B cell (primary cell): ENCODE measurements around the gene LMLN. TPM values are rescaled to one million over a fixed set of nuclear protein-coding genes. Genes with fewer than 3 reads are reported as not detected.

Source experiments
- ATAC-seq: fragments of 200-7000 bp; cut with Tn5 transposase; one replicate; pipeline ENCODE4 v1.10.0; 2021; ENCODE audit warnings: low read depth, mild to moderate bottlenecking, moderate number of reproducible peaks, moderate library complexity
- CTCF ChIA-PET: fragments of 350-600 bp; sonication (Branson Sonifier 250); formaldehyde crosslinking; loops from one replicate; lab custom pipeline; 2021; ENCODE audit warnings: antibody characterized with exemption, inconsistent platforms; lab: Charles Lee
- POLR2A ChIA-PET: fragments of 350-600 bp; sonication (Branson Sonifier 250); formaldehyde crosslinking; loops from one replicate; lab custom pipeline; 2021; ENCODE audit warnings: antibody characterized with exemption; lab: Charles Lee
- DNase-seq: peaks from one replicate; pipeline ENCODE4 v3.0.0; 2013
- H2AFZ ChIP-seq: 2 replicates; pipeline ENCODE4 v1.6.1; 2012; ENCODE audit warnings: mild to moderate bottlenecking, low read depth, low read length; ENCODE audit not compliant: insufficient read depth, poor library complexity, severe bottlenecking
- H3K27ac ChIP-seq, 2 donors: 1 replicate in 1 of 2; 2 replicates in 1 of 2; pipeline ENCODE4 v1.5.1; 2012 to 2013; ENCODE audit warnings: low read length in 2 of 2, mild to moderate bottlenecking in 2 of 2, moderate library complexity in 1 of 2
- H3K27me3 ChIP-seq, 4 experiments: fragments of 200-600 bp in 1 of 4; sonication (generic) in 1 of 4; replicated peaks in 1 of 4; 1 replicate in 2 of 4; 2 replicates in 2 of 4; pipeline versions ENCODE4 v1.6.1 to v1.7.0; 2013 to 2016; ENCODE audit warnings: low read length in 3 of 4, mild to moderate bottlenecking in 2 of 4, mixed read lengths in 1 of 4, moderate library complexity in 1 of 4; ENCODE audit not compliant: insufficient read depth in 4 of 4, control insufficient read depth in 3 of 4; ENCODE audit errors: control extremely low read depth in 1 of 4
- H3K36me3 ChIP-seq, 2 experiments: replicated peaks in 1 of 2; 1 replicate in 1 of 2; 2 replicates in 1 of 2; pipeline versions ENCODE4 v1.6.1 to v1.7.1; 2013; ENCODE audit warnings: low read length in 1 of 2; ENCODE audit not compliant: insufficient read depth in 2 of 2, control insufficient read depth in 1 of 2; ENCODE audit errors: control extremely low read depth in 1 of 2, extremely low read depth in 1 of 2
- H3K4me1 ChIP-seq, 2 donors: fragments of 200-600 bp in 1 of 2; sonication (generic) in 1 of 2; 1 replicate in 1 of 2; 2 replicates in 1 of 2; pipeline versions ENCODE4 v1.5.1 to v1.6.1; 2013 to 2017; ENCODE audit warnings: low read length in 2 of 2; ENCODE audit not compliant: control insufficient read depth in 2 of 2, insufficient read depth in 2 of 2
- H3K4me2 ChIP-seq: replicated peaks from 2 replicates; pipeline ENCODE3; 2012; ENCODE audit warnings: mild to moderate bottlenecking, low read depth, low read length; ENCODE audit not compliant: poor library complexity, severe bottlenecking
- H3K4me3 ChIP-seq, 5 experiments: fragments of 200-600 bp in 1 of 5; sonication (generic) in 1 of 5; 1 replicate in 3 of 5; 2 replicates in 2 of 5; pipeline versions ENCODE4 v1.5.1 to v1.7.0; 2011 to 2016; ENCODE audit warnings: low read length in 4 of 5, mild to moderate bottlenecking in 4 of 5, low read depth in 2 of 5, control low read depth in 1 of 5, moderate library complexity in 1 of 5; ENCODE audit not compliant: insufficient read depth in 1 of 5; ENCODE audit errors: control extremely low read depth in 1 of 5, extremely low read depth in 1 of 5
- H3K79me2 ChIP-seq: fragments of 200-600 bp; sonication (generic); one replicate; pipeline ENCODE4 v1.6.0; 2016; ENCODE audit warnings: low read length; ENCODE audit not compliant: control insufficient read depth, insufficient read depth
- H3K9ac ChIP-seq: fragments of 200-600 bp; sonication (generic); 2 replicates; pipeline ENCODE4 v1.6.1; 2017; ENCODE audit warnings: mild to moderate bottlenecking, low read length, moderate library complexity
- H3K9me3 ChIP-seq, 3 donors: one replicate each; pipeline versions ENCODE4 v1.6.1 to v1.7.1; 2013; ENCODE audit warnings: low read length in 2 of 3; ENCODE audit not compliant: control insufficient read depth in 2 of 3, insufficient read depth in 1 of 3; ENCODE audit errors: control extremely low read depth in 1 of 3
- H4K20me1 ChIP-seq: 2 replicates; pipeline ENCODE4 v1.6.0; 2012; ENCODE audit warnings: mild to moderate bottlenecking, low read length; ENCODE audit not compliant: insufficient read depth, control insufficient read depth, poor library complexity, severe bottlenecking
- H3K27ac Mint-ChIP-seq: one replicate; pipeline ENCODE4 v1.8.0; 2021; ENCODE audit warnings: mixed read lengths
- H3K27me3 Mint-ChIP-seq: one replicate; pipeline ENCODE4 v1.8.0; 2021; ENCODE audit warnings: mixed read lengths
- H3K4me1 Mint-ChIP-seq: one replicate; pipeline ENCODE4 v1.8.0; 2021; ENCODE audit warnings: mixed read lengths
- H3K4me3 Mint-ChIP-seq: one replicate; pipeline ENCODE4 v1.8.0; 2021; ENCODE audit warnings: mixed read lengths
- H3K9me3 Mint-ChIP-seq: one replicate; pipeline ENCODE4 v1.8.0; 2022; ENCODE audit warnings: mixed read lengths; ENCODE audit not compliant: insufficient read depth
- EZH2 ChIP-seq: IDR thresholded peaks from 2 replicates; pipeline ENCODE4 v1.6.1; 2012; ENCODE audit warnings: borderline replicate concordance, low read depth, mild to moderate bottlenecking, moderate library complexity, low read length; ENCODE audit not compliant: insufficient read depth, poor library complexity, severe bottlenecking
- WGBS: methylation state at CpG from one replicate; pipeline ENCODE4 v1.1.5; 2013; ENCODE audit warnings: missing lambda C conversion rate; ENCODE audit not compliant: insufficient coverage; 5-methylcytosine and 5-hydroxymethylcytosine counted together
- intact Hi-C: fragments of 100-400 bp; cut with micrococcal nuclease; formaldehyde crosslinking; loops from one replicate; pipeline ENCODE4 v1.10.0; 2022
- polyA plus RNA-seq: library from polyadenylated mRNA; depleted of rRNA; stranded (reverse); fragments of >200 nt; gene quantifications from 2 replicates; pipeline ENCODE4 v1.2.3, GENCODE V29; 2012
- total RNA-seq, 2 donors: library from RNA; stranded (reverse); fragments of 120-200 nt in 1 of 2; gene quantifications; 1 replicate in 1 of 2; 2 replicates in 1 of 2; pipeline versions ENCODE4 v1.2.3 to v1.2.4, GENCODE V29; 2013 to 2022
- TF ChIP-seq, protein P1 (sequence below): fragments of 200-600 bp; IDR thresholded peaks from one replicate; pipeline ENCODE4 v1.8.0; 2022; ENCODE audit warnings: antibody characterized with exemption, mild to moderate bottlenecking

The LMLN gene
- total and polyA plus RNA-seq, 2 donors (not counting 1 experiment from before 2014, with no cell fraction given): 1.4 to 6.7 TPM

DNA sequence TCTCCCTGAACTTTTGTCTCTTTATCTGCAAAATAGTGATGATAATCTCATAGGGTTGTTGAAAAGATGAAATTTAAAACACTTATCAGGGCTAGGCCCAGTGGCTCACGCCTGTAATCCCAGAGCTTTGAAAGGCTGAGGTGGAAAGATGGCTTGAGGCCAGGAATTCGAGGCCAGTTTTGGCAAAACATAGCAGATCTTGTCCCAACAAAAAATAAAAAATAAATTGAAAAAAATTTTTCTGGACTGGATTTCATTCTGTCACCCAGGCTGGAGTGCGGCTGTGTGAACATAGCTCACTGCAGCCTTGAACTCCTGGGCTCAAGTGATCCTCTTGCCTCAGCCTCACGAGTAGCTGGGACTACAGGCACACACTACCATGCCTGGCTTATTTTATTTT, 29.6 kb downstream of the LMLN start:
- H3K36me3 ChIP-seq: no peaks in the 10 kb centered on the region
- H3K9me3 ChIP-seq: no peaks in the 10 kb centered on the region
- H3K4me1 Mint-ChIP-seq: no peaks in the 10 kb centered on the region
- no peaks in the 10 kb centered on the region for H3K79me2 ChIP-seq
- no peak overlapping the region for H3K27ac ChIP-seq
- ChIA-PET POLR2A (no interaction called here), CTCF (no interaction called here)
- WGBS: 100% methylated on average over 1 of the region's 4 CpGs
- H3K4me2 ChIP-seq: no peak overlapping the region
- no peak overlapping the region for H3K9ac ChIP-seq
- H3K27ac Mint-ChIP-seq: no peak overlapping the region
- no peak overlapping the region for H3K4me3 ChIP-seq
- H3K4me3 Mint-ChIP-seq: no peak overlapping the region
- H3K27me3 ChIP-seq: no peaks in the 10 kb centered on the region
- intact Hi-C loops: no loop called here
- no peaks in the 10 kb centered on the region for H4K20me1 ChIP-seq
- no peaks in the 10 kb centered on the region for H3K9me3 Mint-ChIP-seq
- no peak overlapping the region for H2AFZ ChIP-seq
- DNase-seq: no peak
- no peaks in the 10 kb centered on the region for H3K27me3 Mint-ChIP-seq
- no peak for ATAC-seq
- H3K4me1 ChIP-seq: no peaks in the 10 kb centered on the region
- TF ChIP-seq, protein P1, sequence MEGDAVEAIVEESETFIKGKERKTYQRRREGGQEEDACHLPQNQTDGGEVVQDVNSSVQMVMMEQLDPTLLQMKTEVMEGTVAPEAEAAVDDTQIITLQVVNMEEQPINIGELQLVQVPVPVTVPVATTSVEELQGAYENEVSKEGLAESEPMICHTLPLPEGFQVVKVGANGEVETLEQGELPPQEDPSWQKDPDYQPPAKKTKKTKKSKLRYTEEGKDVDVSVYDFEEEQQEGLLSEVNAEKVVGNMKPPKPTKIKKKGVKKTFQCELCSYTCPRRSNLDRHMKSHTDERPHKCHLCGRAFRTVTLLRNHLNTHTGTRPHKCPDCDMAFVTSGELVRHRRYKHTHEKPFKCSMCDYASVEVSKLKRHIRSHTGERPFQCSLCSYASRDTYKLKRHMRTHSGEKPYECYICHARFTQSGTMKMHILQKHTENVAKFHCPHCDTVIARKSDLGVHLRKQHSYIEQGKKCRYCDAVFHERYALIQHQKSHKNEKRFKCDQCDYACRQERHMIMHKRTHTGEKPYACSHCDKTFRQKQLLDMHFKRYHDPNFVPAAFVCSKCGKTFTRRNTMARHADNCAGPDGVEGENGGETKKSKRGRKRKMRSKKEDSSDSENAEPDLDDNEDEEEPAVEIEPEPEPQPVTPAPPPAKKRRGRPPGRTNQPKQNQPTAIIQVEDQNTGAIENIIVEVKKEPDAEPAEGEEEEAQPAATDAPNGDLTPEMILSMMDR: no peak
- no peak for TF ChIP-seq EZH2

- Histone ChIP-seq H3K36me3 (no peaks in the 10 kb centered on the region), H3K27ac (no peak overlapping the region), H3K4me3 (no peak overlapping the region), H3K4me1 (no peaks in the 10 kb centered on the region), H4K20me1 (no peaks in the 10 kb centered on the region), H3K27me3 (no peaks in the 10 kb centered on the region), H2AFZ (no peak overlapping the region), H3K4me2 (no peak overlapping the region), H3K9ac (no peak overlapping the region), H3K79me2 (no peaks in the 10 kb centered on the region), H3K9me3 (no peaks in the 10 kb centered on the region)
- DNase-seq (no peak), ATAC-seq (no peak)
- intact Hi-C loops: no loop called here
- Mint-ChIP-seq H3K9me3 (no peaks in the 10 kb centered on the region), H3K4me1 (peaks cover 2% of the 10 kb centered on the region), H3K4me3 (no peak overlapping the region), H3K27ac (no peak overlapping the region), H3K27me3 (no peaks in the 10 kb centered on the region)
- no CpG with 5 or more reads among the region's 1 CpG for WGBS
- ChIA-PET POLR2A (no interaction called here), CTCF (no interaction called here)
- no peak for TF ChIP-seq EZH2
- TF ChIP-seq, protein P1: no peak
Measured at GRCh38 chr3:197994736-197995135, 34.7 kb downstream of the LMLN start.
